Measurements from ENCODE around the gene LGR6.
"Not testable (repeated sequence)": the region's sequence is repeated elsewhere in the genome, so short reads cannot be mapped to it uniquely, and the experiment has no call there.

LGR6 gene

DNA sequence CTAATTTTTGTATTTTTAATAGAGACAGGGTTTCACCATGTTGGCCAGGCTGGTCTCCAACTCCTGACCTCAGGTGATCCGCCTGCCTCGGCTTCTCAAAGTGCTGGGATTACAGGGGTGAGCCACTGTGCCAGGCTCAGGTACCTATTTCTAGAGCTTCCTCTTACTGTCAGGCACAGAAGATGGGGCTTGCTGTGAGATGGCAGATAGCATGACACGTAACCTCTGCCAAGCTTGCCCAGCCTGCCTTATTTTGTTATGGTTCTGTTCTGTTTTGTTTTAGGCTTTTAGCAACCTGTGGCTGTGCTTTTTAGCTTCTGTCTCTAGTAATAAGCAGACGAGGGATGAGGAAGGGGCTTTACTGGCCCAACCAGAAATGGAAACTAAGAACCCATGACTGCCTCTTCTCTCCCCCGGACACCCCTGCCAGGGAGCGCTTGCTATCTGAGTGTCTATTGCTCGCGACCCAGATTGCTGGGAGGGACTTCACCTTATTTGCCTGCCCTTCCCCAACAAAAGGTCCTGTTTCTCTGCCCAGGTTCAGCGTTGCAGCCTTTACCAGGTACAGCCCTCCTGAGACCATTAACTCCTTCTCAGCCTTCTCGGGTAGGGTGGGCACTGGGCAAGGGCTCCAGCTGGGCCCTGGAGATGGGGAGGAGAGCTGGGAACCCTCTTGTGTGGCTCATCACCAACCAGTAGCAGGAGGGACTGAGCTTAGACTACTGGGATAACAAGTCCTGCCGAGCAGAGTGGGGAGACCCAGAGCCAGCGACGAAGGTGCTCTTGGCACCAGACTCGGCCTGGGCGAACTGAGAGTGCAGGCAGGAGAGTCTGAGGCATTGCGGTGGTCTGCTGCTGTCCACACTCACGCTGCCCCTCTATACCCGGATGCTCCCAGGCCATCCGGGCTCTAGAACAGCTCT, 13.5 kb upstream of the LGR6 start:
- DNase-seq (ENCODE audit: low read depth), result no peak

DNA sequence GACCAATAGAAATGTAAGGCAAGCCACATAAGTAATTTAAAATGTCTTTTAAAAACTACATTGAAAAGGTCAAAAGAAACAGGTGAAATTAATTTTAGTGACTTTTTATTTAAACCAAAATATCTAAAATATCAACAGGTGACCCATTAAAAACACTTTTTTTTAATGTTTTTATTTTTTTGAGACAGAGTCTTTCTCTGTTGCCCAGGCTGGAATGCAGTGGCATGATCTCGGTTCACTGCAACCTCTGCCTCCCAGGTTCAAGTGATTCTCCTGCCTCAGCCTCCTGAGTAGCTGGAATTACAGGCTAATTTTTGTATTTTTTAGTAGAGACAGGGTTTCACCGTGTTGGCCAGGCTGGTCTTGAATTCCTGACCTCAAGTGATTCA, 12.9 kb upstream of the LGR6 start:
- DNase-seq (ENCODE audit: low read depth), result not testable (repeated sequence)

DNA sequence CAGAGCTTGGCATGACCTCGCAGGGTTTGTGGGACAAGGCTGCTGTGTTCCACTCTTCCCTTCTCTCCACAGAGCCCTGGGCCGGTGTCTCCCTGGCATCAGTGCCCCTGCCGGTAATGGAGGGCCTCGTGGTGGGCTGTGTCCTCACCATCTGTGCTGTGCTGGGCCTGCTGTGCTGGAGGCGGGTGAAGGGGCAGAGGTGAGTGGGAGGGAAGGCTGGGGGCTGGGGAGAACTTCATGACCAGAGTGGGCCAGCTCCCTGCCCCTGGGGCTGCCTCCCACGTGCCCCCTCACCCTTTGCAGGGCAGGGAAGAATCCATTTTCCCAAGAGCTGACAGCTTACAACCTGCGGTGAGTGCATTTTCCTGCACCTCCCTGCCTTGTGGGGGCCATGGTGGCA, 12.0 kb upstream of the LGR6 start:
- no peak for DNase-seq (ENCODE audit: low read depth)

DNA sequence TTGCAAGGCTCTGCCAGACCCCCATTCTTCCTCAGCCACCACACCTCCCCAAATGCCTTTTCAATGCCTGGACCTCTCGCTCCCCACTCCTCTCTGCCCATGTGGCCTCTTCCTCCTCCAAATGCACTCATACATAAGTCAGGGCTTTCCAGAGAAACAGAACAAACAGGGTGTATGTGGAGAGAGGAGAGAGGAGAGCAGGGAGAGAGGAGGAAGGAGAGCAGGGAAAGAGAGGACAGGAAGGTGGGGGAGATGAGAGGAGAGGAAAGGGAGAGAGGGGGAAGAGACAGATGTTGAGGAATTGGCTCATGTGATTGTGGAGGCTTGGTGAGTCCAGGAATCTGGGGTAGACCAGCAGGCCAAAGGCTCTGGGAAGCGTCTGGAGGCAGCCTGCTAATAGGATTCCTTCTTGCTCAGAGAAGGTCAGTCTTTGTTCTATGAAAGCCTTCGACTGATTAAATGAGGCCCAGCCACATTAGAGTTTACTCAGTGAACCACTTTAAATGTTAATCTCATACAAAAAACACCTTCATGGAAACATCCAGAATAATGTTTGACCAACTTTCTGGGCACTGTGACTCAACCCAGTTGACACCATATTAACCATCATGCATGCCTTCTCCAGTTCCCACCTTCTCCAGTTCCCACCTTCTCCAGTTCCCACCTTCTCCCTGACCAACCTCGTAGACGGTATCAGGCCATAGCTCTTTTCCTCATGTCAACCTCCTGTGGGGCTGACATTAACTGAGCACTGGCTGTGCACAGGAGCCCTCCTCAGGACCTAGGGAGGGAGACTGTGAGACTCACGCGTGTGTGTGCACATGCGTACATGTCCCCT, 11.3 kb upstream of the LGR6 start:
- DNase-seq (ENCODE audit: low read depth), result no peak

DNA sequence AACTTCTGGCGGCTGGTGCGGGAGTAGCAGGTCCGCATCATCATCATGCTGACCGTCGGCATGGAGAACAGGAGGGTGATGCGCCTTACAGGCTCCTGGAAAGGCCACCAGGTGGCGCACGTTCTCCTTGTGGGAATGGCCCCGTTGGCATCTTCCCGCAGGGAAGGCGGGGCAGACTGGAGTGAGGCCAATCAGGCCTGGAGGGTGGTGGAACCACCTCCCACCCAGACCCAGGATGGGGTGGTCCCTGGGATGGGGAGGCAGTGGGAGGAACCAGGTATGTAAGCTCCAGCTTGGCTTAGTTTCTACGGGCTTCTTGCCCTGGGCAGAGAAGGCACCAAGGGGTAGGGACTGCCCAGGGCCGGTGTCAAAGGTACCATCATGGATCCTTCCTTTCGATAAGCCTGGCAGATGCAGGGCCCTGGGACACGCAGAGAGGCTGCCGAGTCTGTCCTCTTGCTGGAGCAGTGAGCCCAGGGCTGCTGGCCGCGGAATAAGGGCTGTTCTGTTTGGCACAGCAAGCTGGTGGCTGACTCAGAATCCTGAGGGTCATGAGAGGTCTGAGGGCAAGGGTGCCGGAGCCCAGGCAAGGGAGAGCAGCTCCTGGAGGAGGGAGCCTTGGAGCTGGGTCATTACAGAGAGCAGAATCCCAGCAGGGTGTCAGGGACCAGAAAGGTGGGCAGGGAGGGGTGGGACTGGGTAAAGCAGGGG, 8.7 kb upstream of the LGR6 start:
- peak; percentile 57 for DNase-seq (ENCODE audit: low read depth)

DNA sequence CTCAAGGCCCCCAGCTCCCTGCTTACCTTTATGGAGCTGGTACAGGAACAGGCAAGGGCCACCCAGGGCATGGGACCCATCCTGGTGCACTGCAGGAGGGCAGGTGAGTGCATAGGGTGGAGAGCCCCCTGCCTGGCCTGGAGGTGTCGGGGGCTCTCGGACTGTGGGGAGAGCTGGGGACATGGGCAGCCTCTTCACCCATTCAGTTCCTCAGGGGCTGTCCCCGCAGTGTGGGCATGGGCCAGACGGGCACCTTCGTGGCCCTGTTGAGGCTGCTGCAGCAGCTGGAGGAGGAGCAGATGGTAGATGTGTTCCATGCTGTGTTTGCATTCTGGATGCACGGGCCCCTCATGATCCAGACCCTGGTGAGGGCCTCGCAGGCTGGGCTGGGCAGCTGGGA, 7.3 kb upstream of the LGR6 start:
- DNase-seq (ENCODE audit: low read depth), result no peak

DNA sequence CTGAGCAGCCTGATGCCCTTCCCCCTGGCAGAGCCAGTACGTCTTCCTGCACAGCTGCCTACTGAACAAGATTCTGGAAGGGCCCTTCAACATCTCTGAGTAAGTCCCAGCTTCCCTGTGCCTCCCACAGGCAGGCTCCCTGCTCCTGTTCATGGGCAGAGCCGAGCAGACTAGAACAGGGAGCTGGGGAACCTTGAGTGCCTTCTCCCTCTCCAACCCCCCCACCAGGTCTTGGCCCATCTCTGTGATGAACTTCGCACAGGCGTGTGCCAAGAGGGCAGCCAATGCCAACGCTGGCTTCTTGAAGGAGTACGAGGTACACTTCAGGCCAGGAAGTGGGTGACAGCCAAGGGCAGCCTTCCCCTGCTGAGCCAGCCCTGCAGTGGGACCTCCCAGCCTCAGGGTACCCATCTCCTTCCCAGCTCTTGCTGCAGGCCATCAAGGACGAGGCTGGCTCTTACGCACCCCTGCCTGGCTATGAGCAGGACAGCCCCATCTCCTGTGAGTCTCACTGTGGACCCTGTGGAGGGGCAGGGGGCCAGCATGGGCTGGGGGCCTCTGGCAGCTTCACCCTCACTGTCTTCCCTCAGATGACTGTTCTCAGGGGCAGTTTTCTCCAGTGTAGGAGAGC, 6.4 kb upstream of the LGR6 start:
- no peak for DNase-seq (ENCODE audit: low read depth)

DNA sequence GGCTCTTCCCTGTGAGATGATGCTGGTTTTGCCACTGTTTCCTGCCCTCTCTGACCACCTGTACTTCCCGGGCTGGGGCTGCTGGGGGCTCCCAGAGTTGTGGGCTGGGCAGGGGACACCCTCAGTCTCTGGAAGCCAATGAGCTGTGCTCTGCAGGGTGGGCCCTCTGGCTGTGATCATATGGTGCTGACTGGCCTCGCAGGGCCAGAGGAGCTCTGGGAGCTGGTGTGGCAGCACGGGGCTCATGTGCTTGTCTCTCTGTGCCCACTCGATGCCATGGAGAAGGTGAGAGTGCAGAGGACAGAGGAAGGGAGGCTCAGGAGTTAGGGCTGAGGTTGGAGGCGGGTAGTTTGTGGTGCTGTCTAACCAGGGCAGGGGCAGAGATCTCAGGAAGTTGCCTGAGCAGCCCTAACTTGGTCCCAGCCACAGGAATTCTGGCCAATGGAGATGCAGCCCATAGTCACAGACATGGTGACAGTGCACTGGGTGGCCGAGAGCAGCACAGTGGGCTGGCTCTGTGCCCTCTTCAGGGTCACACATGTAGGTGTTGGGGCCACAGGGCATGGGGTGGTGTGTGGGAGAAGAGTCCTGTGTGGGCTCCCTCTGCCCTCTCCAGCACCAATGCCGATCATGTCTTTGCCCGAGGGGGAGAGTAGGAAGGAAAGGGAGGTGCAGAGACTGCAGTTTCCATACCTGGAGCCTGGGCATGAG, 5.7 kb upstream of the LGR6 start:
- no peak for DNase-seq (ENCODE audit: low read depth)

DNA sequence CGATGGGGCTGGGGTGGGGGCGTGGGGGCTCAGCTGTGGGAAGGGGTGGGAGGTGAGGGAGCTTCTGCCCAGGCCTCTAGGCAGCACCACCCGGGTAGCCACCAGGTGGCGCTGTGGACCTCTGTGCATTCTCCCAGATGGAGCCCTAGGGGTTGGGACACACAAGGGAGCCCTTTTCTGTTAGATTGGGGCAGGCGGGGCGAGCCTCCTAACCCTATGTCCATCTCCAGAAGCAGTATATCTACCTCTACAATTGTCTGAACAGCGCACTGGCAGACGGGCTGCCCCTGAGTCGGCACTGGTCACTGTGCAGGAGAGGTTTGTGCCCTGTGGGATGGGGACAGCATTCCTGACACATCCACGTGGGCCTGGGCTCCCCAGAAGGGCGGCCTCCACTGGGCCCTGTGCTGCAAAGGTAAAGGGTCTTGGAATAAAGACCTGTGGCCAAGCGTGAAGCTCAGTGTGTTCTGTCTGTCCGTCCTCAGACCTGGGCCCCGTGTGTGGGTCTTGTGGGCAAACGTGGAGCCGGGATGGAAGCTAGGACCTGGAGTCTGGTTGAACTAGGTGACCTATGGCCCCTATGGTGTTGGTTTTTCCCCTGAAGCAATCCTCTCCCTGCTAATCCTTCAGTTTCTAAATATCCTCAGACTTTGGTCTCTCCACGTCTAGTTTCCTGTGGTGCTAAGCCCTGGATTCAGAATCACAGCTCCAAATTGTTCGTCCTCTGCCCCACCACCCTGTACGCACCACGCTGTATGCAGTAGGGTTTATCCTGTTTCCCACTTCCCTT, 4.4 kb upstream of the LGR6 start:
- peak; percentile 76 for DNase-seq (ENCODE audit: low read depth)

DNA sequence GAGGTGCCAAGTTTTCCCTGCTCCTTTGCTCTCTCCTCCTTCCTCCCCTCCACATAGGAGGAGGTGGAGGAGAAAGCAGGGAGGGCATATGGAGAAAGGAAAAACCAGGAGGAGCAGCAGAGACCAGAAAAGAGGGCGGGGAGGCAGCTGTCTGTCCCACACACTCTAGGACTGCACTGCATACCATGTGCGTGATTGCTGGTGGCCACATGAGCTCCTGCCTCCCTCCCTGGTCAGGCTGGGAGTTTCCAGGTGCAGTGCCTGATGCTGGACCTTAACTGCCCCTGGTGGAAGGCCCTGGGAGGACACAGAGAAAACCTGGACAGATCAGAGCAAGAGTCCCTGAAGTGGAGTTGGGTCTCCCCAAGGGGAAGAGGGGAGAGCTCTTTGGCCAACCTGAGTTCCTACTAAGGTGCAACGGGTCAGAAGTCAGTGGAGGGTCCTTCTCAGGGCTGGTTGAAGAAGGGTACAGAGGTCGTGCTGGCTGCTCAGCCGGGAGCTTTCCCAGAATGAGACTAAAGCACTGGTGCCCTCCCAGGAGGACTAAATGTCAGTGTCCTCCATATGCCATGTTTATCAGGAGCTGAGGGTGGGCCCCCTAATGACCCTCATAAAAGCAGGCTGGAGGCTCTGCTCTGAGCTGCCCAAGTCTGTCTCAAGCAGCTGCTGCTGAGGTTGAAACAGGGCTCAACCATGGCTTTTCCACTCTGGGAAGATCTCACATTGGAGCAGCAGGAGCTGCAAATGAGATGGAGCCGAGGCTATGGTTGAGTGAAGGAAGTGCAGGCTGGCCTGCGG, 3.5 kb upstream of the LGR6 start:
- DNase-seq (ENCODE audit: low read depth), result no peak

DNA sequence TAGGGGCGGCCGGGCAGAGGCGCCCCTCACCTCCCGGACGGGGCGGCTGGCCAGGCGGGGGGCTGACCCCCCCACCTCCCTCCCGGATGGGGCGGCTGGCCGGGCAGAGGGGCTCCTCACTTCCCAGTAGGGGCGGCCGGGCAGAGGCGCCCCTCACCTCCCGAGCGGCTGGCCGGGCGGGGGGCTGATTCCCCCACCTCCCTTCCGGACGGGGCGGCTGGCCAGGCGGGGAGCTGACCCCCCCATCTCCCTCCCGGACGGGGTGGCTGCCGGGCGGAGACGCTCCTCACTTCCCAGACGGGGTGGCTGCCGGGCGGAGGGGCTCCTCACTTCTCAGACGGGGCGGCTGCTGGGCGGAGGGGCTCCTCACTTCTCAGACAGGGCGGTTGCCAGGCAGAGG, 2.2 kb upstream of the LGR6 start:
- DNase-seq (ENCODE audit: low read depth), result not testable (repeated sequence)

DNA sequence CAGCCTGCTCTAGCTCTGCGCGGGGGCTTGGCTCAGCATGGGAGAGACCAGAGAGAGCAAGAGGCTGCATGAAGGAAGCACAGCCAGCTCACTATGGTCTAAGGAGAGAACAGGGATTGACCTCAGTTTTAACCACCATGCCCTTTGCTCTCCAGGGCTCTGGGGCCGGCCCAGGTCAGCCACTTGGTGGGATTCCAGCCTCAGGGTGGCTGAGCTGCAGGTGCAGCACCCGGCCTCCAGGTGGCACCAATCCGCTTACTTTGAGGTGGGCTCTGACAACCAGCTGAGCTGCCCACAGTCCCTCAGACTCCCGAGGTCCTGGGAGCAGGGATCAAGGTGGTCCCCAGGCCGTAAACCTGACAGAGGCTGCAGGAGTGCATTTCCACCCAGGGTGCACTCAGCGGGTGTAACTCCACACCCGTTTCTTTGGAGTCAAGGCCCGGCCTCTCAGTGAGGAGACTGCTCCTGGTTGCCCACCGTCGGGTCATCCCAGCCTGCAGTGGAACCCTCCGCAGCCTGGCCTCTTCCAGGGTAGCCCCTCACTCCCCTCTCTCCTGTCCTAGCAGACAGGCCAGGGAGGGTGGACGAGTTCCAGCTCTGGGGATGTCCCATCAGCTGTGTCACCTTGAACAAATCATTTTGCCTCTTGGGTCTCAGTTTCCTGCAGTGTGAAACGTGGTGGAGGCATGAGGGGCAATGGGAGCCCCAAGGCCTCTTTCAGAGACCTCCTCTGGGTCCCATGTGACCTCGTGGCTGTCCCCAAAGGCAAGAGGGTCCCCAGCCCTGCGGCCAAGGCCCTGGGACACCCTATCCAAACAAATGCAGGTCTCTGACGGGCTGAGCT, 607 bp upstream of the LGR6 start:
- peak; percentile 48 for DNase-seq (ENCODE audit: low read depth)

DNA sequence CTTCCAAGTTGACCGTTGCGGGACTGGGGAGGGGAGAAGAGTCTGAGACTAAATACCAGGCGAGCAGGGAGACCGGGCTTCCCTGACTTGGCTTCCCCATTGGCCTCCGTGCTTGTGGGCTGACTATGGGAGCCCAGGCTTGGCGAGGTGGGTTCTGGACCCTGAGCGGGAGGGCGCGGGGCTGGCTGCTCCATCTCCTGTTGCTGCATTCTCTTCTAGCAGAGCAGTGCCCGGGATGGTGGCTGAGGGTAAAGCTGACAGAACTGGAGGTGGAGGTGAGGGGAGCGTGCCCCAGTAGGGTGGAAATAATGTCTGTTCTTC, 689 bp downstream of the LGR6 start:
- DNase-seq (ENCODE audit: low read depth), result no peak

DNA sequence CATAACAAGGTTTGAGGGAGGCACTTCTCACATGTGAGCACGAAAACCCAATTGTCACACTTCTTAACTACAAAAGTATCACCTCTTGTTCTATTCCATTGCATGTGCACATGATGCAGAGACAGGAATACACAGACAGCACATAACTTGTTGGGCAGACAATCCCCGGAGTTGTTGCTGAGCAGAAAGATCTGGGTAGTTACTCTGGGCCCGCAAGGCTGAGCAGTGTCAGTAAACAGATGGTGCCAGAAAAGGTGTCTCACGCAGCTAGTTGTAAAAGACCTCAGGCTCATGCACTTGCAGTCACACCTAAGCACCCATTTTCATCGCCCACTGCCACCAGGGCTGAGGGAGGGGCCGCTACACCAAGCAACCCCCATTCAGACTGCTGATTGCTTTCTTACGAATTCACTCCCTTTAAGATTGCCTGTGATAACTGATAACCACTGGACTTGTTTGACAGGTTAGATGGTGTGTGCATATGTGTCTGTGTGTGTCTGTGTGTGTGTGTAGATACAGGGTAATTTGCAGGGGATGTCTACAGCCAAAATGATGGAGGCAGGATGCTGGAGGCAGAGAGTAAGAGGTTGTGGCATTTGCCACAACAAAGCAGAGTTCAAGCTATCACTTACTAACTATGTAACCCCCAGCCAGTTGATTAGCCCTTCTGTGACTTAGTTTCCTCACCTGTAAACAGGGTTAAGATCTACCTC, 4.2 kb downstream of the LGR6 start:
- peak; percentile 8 for DNase-seq (ENCODE audit: low read depth)

DNA sequence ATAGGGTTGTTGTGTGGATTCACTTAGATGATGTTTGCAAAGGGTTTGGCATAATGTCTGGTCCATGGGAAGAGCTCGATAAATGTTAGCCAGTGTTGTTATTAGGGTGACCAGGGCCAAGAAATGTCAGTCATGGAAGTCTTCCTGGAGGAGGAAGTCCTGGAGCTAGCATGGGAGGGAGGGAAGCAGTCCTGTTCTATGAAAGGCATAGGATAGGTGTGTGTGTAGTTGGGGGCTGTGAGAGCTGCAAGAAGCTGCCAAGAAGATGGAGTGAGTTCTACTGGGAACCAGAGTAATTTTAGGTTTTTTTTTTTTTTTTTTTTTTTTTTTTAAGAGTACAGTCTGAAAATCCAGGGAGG, 4.7 kb downstream of the LGR6 start:
- no peak for DNase-seq (ENCODE audit: low read depth)

DNA sequence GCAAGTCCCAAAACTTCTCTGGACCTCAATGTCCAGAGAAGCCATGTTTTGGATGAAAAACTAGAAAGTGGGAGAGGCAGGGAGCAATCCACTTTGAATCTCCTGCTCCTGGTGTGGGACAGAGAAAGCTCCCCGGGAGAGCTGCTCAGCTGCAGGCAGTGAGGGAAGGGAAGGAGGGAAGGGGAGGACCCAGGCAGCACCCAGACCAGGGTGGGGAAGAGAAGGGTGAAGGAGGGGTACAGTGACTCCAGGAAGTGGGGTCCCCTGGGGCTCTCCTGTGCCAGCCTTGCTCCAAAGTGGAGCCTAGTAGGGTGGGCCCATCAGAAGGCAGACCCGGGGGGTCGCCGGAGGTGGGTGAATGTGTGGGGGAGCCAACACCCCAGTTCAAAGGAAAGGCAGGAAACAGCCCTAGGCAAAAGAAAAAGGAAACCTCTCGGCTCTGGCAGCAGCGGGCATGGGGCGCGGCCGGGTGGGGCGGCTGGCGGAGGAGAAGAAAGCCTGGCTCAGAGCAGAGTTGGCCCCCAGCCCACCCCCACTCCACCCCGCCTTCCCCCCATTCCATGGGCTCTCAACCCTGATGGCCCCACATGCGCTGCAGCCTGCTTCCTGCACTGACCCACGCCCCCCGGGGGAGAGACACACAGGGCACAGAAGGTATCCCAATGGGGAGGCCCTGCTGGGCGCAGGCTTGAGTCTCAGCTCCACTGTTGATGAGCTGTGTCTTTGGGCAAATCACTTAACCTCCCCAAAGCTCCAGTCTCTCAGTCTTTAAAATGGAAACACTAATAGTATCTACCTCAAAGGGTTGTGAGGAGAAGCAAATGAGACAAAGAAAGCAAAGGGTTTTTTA, 5.7 kb downstream of the LGR6 start:
- no peak for DNase-seq (ENCODE audit: low read depth)

DNA sequence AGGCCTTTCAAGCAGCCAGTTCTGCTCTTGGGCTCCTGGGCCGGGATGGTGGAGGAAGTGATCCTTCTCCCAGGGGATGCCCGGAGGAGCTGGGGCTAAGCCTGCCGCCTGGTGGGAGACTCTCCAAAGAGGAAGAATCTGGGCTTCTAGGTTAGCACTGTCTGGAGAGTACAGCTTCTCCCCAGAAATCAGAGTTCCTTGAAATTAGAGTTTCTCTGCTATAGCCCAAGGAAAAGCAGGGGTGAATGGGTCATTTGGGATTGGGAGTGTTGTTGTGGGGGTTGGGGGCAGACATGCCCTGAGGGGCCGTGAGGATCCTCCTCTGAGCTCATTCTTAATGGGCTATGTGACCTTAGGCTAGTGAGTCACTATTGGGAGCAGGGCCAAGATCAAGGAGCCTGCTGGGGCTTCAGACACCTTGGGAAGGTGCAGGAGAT, 6.5 kb downstream of the LGR6 start:
- no peak for DNase-seq (ENCODE audit: low read depth)

Measured in stimulated activated CD8-positive, alpha-beta memory T cell treated with anti-CD3 and anti-CD28 coated beads, Interleukin-4, amount 100 ng/mL, for 24 hours (primary cell).